Measurements from ENCODE around the gene RBM39. TPM values are rescaled to one million over a fixed set of nuclear protein-coding genes. Genes with fewer than 3 reads are reported as not detected.

RBM39 gene
- total and polyA plus RNA-seq, 2 of the 13 experiments (the other 11 are each of a cell fraction or from before 2014, with no cell fraction given) = 788 to 920 TPM

DNA sequence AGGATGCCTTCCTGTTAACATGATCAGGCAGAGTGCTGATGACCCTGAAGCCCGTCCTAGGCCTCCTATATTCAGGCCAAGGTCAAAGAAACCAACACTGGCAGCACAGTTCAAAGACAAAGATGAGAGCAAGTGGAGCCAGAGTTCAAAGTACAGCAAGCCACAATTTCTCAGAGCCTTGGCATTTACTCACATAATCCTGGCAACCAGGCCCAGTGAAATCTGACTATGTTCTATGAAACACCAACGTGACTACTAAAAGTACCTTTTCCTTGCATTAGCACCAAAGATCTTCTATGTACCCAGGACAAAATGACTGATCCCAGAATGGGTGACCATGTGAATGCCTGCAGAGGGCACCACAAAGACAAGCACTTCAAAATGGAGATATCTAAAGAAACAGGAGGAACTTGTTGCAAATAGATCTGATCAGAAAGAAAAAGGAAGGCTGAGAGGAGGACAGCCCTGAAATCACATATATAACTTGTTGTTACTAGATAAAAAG, 46.8 kb downstream of the RBM39 start (continued):
- peak; percentile 30 to 72; a peak in 2 of 4 replicates for TF ChIP-seq EP300 (IDR thresholded peaks at IDR 0.05; ENCODE audit: low read depth in 2 of 2, low read length in 2 of 2)
- TF ChIP-seq EP300 (CRISPR knock-in tag; IDR thresholded peaks at IDR 0.05; ENCODE audit: borderline replicate concordance) = peak; percentile 69
- peak; percentile 44; the same call in 1 of the 2 replicates for TF ChIP-seq ZFX (CRISPR knock-in tag; IDR thresholded peaks at IDR 0.05; ENCODE audit: low read depth)
- TF ChIP-seq, protein P1, sequence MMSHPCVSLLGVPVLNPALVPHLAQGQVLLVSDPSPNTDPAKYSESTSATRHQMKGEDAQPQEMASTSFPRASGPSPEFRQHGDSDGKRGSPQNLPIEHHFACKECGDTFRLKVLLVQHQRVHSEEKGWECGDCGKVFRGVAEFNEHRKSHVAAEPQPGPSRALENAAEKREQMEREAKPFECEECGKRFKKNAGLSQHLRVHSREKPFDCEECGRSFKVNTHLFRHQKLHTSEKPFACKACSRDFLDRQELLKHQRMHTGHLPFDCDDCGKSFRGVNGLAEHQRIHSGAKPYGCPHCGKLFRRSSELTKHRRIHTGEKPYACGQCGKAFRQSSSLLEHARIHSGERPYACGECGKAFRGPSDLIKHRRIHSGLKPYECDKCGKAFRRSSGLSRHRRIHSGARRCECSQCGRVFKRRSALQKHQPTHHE (CRISPR knock-in tag; IDR thresholded peaks at IDR 0.05; ENCODE audit: borderline replicate concordance) = no peak
- TF ChIP-seq ZNF788 (CRISPR knock-in tag; IDR thresholded peaks at IDR 0.05; ENCODE audit: borderline replicate concordance) = peak; percentile 32; the same call in 1 of the 2 replicates
- TF ChIP-seq ESRRA (CRISPR knock-in tag; IDR thresholded peaks at IDR 0.05; ENCODE audit: low read depth) = peak; percentile 99
- TF ChIP-seq HNRNPLL (IDR thresholded peaks at IDR 0.05; ENCODE audit: low read depth, low read length, poor library complexity, severe bottlenecking) = no peak
- TF ChIP-seq PPARG (CRISPR knock-in tag; conservative IDR thresholded peaks at IDR 0.05) = no peak; the same call in 1 of the 2 replicates
- TF ChIP-seq ZNF773 (CRISPR knock-in tag; IDR thresholded peaks at IDR 0.05; ENCODE audit: borderline replicate concordance) = no peak
- no peak for TF ChIP-seq ZNF30 (CRISPR knock-in tag; IDR thresholded peaks at IDR 0.05)
- peak; percentile 1; the same call in 1 of the 2 replicates for TF ChIP-seq SMC3 (IDR thresholded peaks at IDR 0.05; ENCODE audit: low read length)
- TF ChIP-seq ZNF543 (CRISPR knock-in tag; IDR thresholded peaks at IDR 0.05) = peak; percentile 35; the same call in 1 of the 2 replicates
- TF ChIP-seq, protein P2, sequence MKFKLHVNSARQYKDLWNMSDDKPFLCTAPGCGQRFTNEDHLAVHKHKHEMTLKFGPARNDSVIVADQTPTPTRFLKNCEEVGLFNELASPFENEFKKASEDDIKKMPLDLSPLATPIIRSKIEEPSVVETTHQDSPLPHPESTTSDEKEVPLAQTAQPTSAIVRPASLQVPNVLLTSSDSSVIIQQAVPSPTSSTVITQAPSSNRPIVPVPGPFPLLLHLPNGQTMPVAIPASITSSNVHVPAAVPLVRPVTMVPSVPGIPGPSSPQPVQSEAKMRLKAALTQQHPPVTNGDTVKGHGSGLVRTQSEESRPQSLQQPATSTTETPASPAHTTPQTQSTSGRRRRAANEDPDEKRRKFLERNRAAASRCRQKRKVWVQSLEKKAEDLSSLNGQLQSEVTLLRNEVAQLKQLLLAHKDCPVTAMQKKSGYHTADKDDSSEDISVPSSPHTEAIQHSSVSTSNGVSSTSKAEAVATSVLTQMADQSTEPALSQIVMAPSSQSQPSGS (CRISPR knock-in tag; IDR thresholded peaks at IDR 0.05) = peak; percentile 65; the same call in 1 of the 2 replicates
- peak; percentile 51; the same call in 1 of the 2 replicates for TF ChIP-seq YEATS2 (CRISPR knock-in tag; IDR thresholded peaks at IDR 0.05; ENCODE audit: borderline replicate concordance)
- peak; percentile 84 for TF ChIP-seq ZMYM2 (CRISPR knock-in tag; IDR thresholded peaks at IDR 0.05)
- 0 out of 2 replicates have a peak, but pooled peaks have one; percentile 19 for TF ChIP-seq TBX3 (IDR thresholded peaks at IDR 0.05; ENCODE audit: borderline replicate concordance)
- peak; percentile 85 for TF ChIP-seq HNF4G (IDR thresholded peaks at IDR 0.05; ENCODE audit: borderline replicate concordance, low read depth, low read length)
- peak; percentile 72; the same call in 1 of the 2 replicates for TF ChIP-seq HNF4G (CRISPR knock-in tag; IDR thresholded peaks at IDR 0.05; ENCODE audit: borderline replicate concordance, low read depth)
- TF ChIP-seq FOSL1 (CRISPR knock-in tag; IDR thresholded peaks at IDR 0.05; ENCODE audit: borderline replicate concordance) = no peak
- TF ChIP-seq ZNF577 (CRISPR knock-in tag; IDR thresholded peaks at IDR 0.05; ENCODE audit: borderline replicate concordance, low read depth) = no peak
- TF ChIP-seq, protein P3, sequence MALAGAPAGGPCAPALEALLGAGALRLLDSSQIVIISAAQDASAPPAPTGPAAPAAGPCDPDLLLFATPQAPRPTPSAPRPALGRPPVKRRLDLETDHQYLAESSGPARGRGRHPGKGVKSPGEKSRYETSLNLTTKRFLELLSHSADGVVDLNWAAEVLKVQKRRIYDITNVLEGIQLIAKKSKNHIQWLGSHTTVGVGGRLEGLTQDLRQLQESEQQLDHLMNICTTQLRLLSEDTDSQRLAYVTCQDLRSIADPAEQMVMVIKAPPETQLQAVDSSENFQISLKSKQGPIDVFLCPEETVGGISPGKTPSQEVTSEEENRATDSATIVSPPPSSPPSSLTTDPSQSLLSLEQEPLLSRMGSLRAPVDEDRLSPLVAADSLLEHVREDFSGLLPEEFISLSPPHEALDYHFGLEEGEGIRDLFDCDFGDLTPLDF (CRISPR knock-in tag; IDR thresholded peaks at IDR 0.05) = peak; percentile 62; the same call in 1 of the 2 replicates
- no peak for TF ChIP-seq ZNF256 (CRISPR knock-in tag; conservative IDR thresholded peaks at IDR 0.05)
- peak; percentile 83 for TF ChIP-seq MIER3 (CRISPR knock-in tag; IDR thresholded peaks at IDR 0.05; ENCODE audit: borderline replicate concordance)
- peak; percentile 56; the same call in 1 of the 2 replicates for TF ChIP-seq SALL2 (CRISPR knock-in tag; IDR thresholded peaks at IDR 0.05)
- TF ChIP-seq ONECUT2 (CRISPR knock-in tag; IDR thresholded peaks at IDR 0.05) = no peak
- 0 out of 2 replicates have a peak, but pooled peaks have one; percentile 31 for TF ChIP-seq KLF13 (CRISPR knock-in tag; IDR thresholded peaks at IDR 0.05)
- TF ChIP-seq ZBTB7B (CRISPR knock-in tag; IDR thresholded peaks at IDR 0.05) = no peak
- TF ChIP-seq SSRP1 (CRISPR knock-in tag; IDR thresholded peaks at IDR 0.05) = 0 out of 2 replicates have a peak, but pooled peaks have one; percentile 23
